Measurements from ENCODE around the gene WFDC10A.

- TF ChIP-seq SP1 (IDR thresholded peaks at IDR 0.05): no peak
- no peak for TF ChIP-seq ZNF384 (IDR thresholded peaks at IDR 0.05)
- TF ChIP-seq ARNT (IDR thresholded peaks at IDR 0.05): no peak
- no peak for TF ChIP-seq CTBP1 (IDR thresholded peaks at IDR 0.05; ENCODE audit: borderline replicate concordance)
- TF ChIP-seq HDGF (IDR thresholded peaks at IDR 0.05; ENCODE audit: borderline replicate concordance): no peak
- no peak for TF ChIP-seq FOXA1 (IDR thresholded peaks at IDR 0.05)
- TF ChIP-seq SUZ12 (IDR thresholded peaks at IDR 0.05): no peak
- TF ChIP-seq L3MBTL2 (conservative IDR thresholded peaks at IDR 0.05): no peak
- TF ChIP-seq NFRKB (IDR thresholded peaks at IDR 0.05): no peak
- no peak for TF ChIP-seq FOXK2 (IDR thresholded peaks at IDR 0.05)
Observed at GRCh38 chr20:45631184-45631583, 1.6 kb downstream of the WFDC10A start, which contains the start of gene WFDC9.
